ENCODE data around the gene CNGA4.
"Not testable (repeated sequence)": the region's sequence is repeated elsewhere in the genome, so short reads cannot be mapped to it uniquely, and the experiment has no call there.

Gene CNGA4

DNA sequence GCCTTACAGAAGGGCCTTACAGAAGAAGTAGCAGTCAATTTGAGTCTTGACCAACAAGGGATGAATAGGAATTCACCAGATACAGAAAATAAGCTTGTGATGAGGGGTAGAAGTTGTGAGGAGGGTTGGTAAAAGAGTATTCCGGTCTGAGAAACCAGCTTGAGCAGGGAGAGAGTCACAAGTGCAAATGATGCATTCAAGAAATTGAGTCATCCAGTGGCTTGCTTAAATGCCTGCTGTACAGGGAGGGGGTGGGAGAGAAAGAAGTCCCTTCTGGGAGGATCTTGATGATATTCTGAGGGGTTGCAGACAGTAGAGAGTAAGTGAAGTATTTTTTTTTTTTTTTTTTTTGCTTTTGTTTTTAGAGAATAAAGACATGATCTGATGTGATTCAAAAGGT lies 29.9 kb downstream of the CNGA4 start:
- no peaks in the 10 kb centered on the region for H3K36me3 Mint-ChIP-seq (ENCODE audit: low read depth)
- no peak overlapping the region for H3K27ac Mint-ChIP-seq

DNA sequence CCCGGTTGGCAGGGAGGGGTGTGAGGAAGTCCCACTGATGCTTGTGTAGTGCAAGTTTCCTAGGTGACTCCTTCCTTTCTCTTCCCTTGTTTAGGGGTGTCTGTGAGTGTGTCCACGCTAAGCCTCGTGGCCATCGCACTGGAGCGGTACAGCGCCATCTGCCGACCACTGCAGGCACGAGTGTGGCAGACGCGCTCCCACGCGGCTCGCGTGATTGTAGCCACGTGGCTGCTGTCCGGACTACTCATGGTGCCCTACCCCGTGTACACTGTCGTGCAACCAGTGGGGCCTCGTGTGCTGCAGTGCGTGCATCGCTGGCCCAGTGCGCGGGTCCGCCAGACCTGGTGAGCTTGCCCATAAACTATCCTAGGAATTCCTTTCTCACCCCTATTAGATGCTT lies 31.1 kb downstream of the CNGA4 start:
- no peaks in the 10 kb centered on the region for H3K36me3 Mint-ChIP-seq (ENCODE audit: low read depth)
- H3K9me3 Mint-ChIP-seq, result no peaks in the 10 kb centered on the region
- H3K4me1 Mint-ChIP-seq (ENCODE audit: low read depth), result no peaks in the 10 kb centered on the region
- H3K27me3 Mint-ChIP-seq (ENCODE audit: low read depth), result peaks cover 24% of the 10 kb centered on the region
- no peak overlapping the region for H3K4me3 Mint-ChIP-seq
- H3K27ac Mint-ChIP-seq, result no peak overlapping the region

More for the DNA sequence above, 29.9 kb downstream of the CNGA4 start:
- Mint-ChIP-seq H3K4me1 (ENCODE audit: low read depth) (no peaks in the 10 kb centered on the region), H3K27me3 (ENCODE audit: low read depth) (peaks cover 25% of the 10 kb centered on the region), H3K9me3 (no peaks in the 10 kb centered on the region), H3K4me3 (no peak overlapping the region)

- Mint-ChIP-seq H3K4me3 (no peak overlapping the region), H3K9me3 (no peaks in the 10 kb centered on the region), H3K36me3 (ENCODE audit: low read depth) (no peaks in the 10 kb centered on the region), H3K27me3 (ENCODE audit: low read depth) (peaks cover 26% of the 10 kb centered on the region), H3K4me1 (ENCODE audit: low read depth) (no peaks in the 10 kb centered on the region), H3K27ac (no peak overlapping the region)
These were observed 31.8 kb downstream of the CNGA4 start for GRCh38 chr11:6270584-6271246.

DNA sequence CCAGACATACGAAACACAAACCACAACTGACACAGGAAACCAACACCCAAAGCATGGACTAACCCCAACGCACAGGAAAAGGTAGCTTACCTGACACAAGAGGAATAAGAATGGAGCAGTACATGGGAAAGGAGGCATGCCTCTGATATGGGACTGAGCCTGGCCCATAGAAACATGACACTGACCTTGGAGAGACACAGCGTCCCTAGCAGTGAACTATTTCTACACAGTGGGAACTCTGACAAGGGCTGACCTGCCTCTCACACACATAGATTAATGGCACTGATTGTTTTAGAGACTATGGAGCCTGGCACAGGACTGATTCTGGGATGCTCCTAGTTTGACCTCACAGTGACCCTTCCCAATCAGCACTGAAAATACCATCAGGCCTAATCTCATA lies 32.7 kb downstream of the CNGA4 start:
- Mint-ChIP-seq H3K27ac (no peak overlapping the region), H3K27me3 (ENCODE audit: low read depth) (peaks cover 31% of the 10 kb centered on the region), H3K4me3 (no peak overlapping the region), H3K4me1 (ENCODE audit: low read depth) (no peaks in the 10 kb centered on the region), H3K9me3 (no peaks in the 10 kb centered on the region), H3K36me3 (ENCODE audit: low read depth) (no peaks in the 10 kb centered on the region)

DNA sequence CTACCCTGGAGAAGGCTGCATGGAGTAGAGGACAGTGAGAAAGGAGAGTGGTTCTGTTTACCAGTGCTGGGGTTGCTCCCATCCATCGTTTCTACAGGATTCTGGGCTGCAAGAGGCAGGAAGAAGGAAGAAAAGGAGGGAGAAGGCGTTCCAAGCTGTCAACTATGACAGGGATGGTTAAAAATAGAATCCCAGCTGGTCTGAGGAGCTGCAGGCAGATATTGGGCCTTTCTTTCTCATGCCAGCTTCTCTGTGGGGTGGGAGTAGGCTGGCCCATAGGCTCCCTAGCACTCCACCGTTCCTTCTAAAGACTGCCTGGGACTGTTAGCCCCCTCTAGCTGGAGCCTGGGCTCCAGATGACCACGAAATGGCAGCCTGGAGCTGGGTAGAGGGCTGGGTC lies 34.3 kb downstream of the CNGA4 start:
- Mint-ChIP-seq H3K9me3 (no peaks in the 10 kb centered on the region), H3K36me3 (ENCODE audit: low read depth) (no peaks in the 10 kb centered on the region), H3K4me1 (ENCODE audit: low read depth) (no peaks in the 10 kb centered on the region), H3K4me3 (no peak overlapping the region), H3K27me3 (ENCODE audit: low read depth) (peaks cover 44% of the 10 kb centered on the region), H3K27ac (no peak overlapping the region)

DNA sequence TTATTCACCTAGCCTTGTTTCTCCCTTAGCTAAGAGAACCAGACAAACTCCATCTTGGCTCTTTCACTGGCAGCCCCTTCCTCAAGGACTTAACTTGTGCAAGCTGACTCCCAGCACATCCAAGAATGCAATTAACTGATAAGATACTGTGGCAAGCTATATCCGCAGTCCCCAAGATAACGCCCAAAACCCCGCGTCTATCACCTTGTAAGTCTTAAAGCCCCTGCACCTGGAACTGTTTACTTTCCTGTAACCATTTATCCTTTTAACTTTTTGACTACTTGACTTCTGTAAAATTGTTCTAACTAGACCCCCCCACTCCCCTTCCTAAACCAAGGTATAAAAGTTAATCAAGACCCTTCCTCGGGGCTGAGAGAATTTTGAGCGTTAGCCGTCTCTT lies 41.9 kb downstream of the CNGA4 start:
- H3K4me1 Mint-ChIP-seq (ENCODE audit: low read depth); H3K4me3 Mint-ChIP-seq; H3K27ac Mint-ChIP-seq; H3K9me3 Mint-ChIP-seq; H3K36me3 Mint-ChIP-seq (ENCODE audit: low read depth): not testable (repeated sequence)
- H3K27me3 Mint-ChIP-seq (ENCODE audit: low read depth), result peaks cover 55% of the 10 kb centered on the region

DNA sequence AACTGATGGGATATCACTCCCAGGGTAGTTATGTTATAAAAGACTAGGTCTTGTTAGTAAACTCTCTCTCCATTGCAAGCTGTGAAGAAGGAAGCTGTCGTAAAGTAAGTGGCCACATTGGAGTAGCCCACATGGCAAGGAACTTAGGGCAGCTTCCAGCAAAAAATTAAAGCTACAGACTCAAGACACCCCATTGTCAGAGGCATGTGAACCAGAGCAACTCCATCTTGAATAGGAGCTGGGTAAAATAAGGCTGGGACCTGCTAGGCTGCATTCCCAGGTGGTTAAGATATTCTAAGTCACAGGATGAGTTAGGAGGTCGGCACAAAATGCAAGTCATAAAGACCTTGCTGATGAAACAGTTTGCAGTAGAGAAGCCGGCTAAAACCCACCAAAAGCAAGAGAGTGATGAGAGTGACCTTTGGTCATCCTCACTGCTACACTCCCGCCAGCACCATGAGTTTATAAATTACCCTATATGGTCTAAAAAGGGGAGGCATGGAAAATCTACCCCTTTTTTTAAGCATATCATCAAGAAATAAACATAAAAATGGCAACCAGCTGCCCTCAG lies 44.6 kb downstream of the CNGA4 start:
- peaks cover 47% of the 10 kb centered on the region for H3K27me3 Mint-ChIP-seq (ENCODE audit: low read depth)
- H3K9me3 Mint-ChIP-seq, result no peaks in the 10 kb centered on the region
- no peak overlapping the region for H3K27ac Mint-ChIP-seq
- no peaks in the 10 kb centered on the region for H3K36me3 Mint-ChIP-seq (ENCODE audit: low read depth)
- no peak overlapping the region for H3K4me3 Mint-ChIP-seq
- no peaks in the 10 kb centered on the region for H3K4me1 Mint-ChIP-seq (ENCODE audit: low read depth)

- Mint-ChIP-seq H3K27me3 (ENCODE audit: low read depth) (peaks cover 47% of the 10 kb centered on the region), H3K4me3 (no peak overlapping the region), H3K9me3 (no peaks in the 10 kb centered on the region), H3K4me1 (ENCODE audit: low read depth) (no peaks in the 10 kb centered on the region), H3K27ac (no peak overlapping the region), H3K36me3 (ENCODE audit: low read depth) (no peaks in the 10 kb centered on the region)
These were observed 45.4 kb downstream of the CNGA4 start for GRCh38 chr11:6284250-6284649.

DNA sequence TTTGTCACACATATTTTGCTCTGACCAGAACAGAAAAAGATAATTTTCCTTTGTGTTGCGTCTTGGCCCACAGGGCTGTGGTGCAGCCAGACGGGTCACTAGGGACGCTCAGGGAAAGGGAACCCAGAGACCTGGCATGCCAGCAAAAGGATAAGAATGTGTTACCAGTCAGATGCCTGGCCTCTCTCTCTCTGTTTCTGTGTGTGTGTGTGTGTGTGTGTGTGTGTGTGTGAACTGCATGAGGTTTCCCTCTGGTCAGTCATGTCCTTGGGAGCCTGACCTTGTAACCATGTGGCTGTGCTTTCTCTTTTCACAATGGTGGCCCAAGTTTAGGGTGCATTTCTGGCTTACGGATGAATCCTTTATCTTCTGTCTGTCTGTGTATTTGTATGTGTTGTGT lies 46.1 kb downstream of the CNGA4 start:
- no peaks in the 10 kb centered on the region for H3K9me3 Mint-ChIP-seq
- no peak overlapping the region for H3K27ac Mint-ChIP-seq
- no peak overlapping the region for H3K4me3 Mint-ChIP-seq
- peaks cover 51% of the 10 kb centered on the region for H3K27me3 Mint-ChIP-seq (ENCODE audit: low read depth)
- H3K36me3 Mint-ChIP-seq (ENCODE audit: low read depth), result no peaks in the 10 kb centered on the region
- H3K4me1 Mint-ChIP-seq (ENCODE audit: low read depth), result no peaks in the 10 kb centered on the region

Data from T-helper 1 cell treated with Interleukin-12 subunit alpha and Interleukin-12 subunit beta and Interleukin-4 antibody, amounts not matched to agents 30 μg/mL and 1 μg/mL, for 36 hours (primary cell).